Kidney epithelial cell (primary cell): ENCODE data around the gene IGHMBP2. TPM values are rescaled to one million over a fixed set of nuclear protein-coding genes. Genes with fewer than 3 reads are reported as not detected.

Source experiments
- DNase-seq: peaks from one replicate; pipeline ENCODE4 v3.0.0-alpha.2; 2010; ENCODE audit warnings: low read depth
- H3K27me3 ChIP-seq: 2 replicates; pipeline ENCODE4 v1.6.0; 2011; ENCODE audit warnings: low read length; ENCODE audit not compliant: control insufficient read depth, insufficient read depth
- H3K36me3 ChIP-seq: 2 replicates; pipeline ENCODE4 v1.5.1; 2011; ENCODE audit warnings: low read length; ENCODE audit not compliant: control insufficient read depth, insufficient read depth
- H3K4me3 ChIP-seq: 2 replicates; pipeline ENCODE4 v1.5.1; 2011; ENCODE audit warnings: low read depth, mild to moderate bottlenecking, control low read depth, low read length
- CTCF ChIP-seq: IDR thresholded peaks from 2 replicates; pipeline ENCODE4 v1.5.1; 2011; ENCODE audit warnings: mild to moderate bottlenecking, moderate library complexity, low read length, control low read depth, inconsistent platforms; ENCODE audit not compliant: insufficient read depth, poor library complexity, severe bottlenecking
- total RNA-seq: library from RNA; depleted of rRNA; stranded (reverse); fragments of >200 nt; gene quantifications from 2 replicates; pipeline ENCODE4 v1.2.3, GENCODE V29; 2015

The IGHMBP2 gene
- total RNA-seq, 1 donor from 2014 or later: 12.4 TPM

- TF ChIP-seq CTCF: no peak
- Histone ChIP-seq H3K4me3 (no peak overlapping the region), H3K27me3 (no peaks in the 10 kb centered on the region), H3K36me3 (peaks cover 1% of the 10 kb centered on the region)
- DNase-seq: no peak
These were observed 38.5 kb downstream of the IGHMBP2 start for GRCh38 chr11:68942095-68942620.

GRCh38 chr11:68942751-68943271 lies 39.1 kb downstream of the IGHMBP2 start:
- H3K36me3 ChIP-seq: no peaks in the 10 kb centered on the region
- DNase-seq: no peak
- no peaks in the 10 kb centered on the region for H3K27me3 ChIP-seq
- no peak for TF ChIP-seq CTCF
- no peak overlapping the region for H3K4me3 ChIP-seq

GRCh38 chr11:68946416-68947090 lies 42.9 kb downstream of the IGHMBP2 start:
- no peaks in the 10 kb centered on the region for H3K27me3 ChIP-seq
- H3K36me3 ChIP-seq: no peaks in the 10 kb centered on the region
- TF ChIP-seq CTCF: no peak
- no peak overlapping the region for H3K4me3 ChIP-seq
- peak; percentile 56 for DNase-seq

GRCh38 chr11:68947151-68947550 lies 43.5 kb downstream of the IGHMBP2 start:
- DNase-seq: no peak
- H3K27me3 ChIP-seq: no peaks in the 10 kb centered on the region
- no peaks in the 10 kb centered on the region for H3K36me3 ChIP-seq
- TF ChIP-seq CTCF: no peak
- H3K4me3 ChIP-seq: no peak overlapping the region

GRCh38 chr11:68948496-68948895 lies 44.8 kb downstream of the IGHMBP2 start:
- Histone ChIP-seq H3K36me3 (no peaks in the 10 kb centered on the region), H3K27me3 (no peaks in the 10 kb centered on the region), H3K4me3 (no peak overlapping the region)
- no peak for DNase-seq
- no peak for TF ChIP-seq CTCF
